Bronchial epithelial cell (primary cell): ENCODE data around the gene CGREF1. TPM values are rescaled to one million over a fixed set of nuclear protein-coding genes. Genes with fewer than 3 reads are reported as not detected.

Source experiments
- DNase-seq: peaks from one replicate; pipeline ENCODE4 v3.0.0-alpha.2; 2010; ENCODE audit warnings: low read depth
- FAIRE-seq: peaks from 2 replicates; lab custom pipeline; 2011; peaks lifted over from hg19 to GRCh38; lab: Jason Lieb, UNC
- H3K27me3 ChIP-seq: 2 replicates; pipeline ENCODE4 v1.5.1; 2011; ENCODE audit warnings: low read length; ENCODE audit not compliant: control insufficient read depth, insufficient read depth
- H3K36me3 ChIP-seq: 2 replicates; pipeline ENCODE4 v1.5.1; 2011; ENCODE audit warnings: low read length; ENCODE audit not compliant: control insufficient read depth, insufficient read depth
- H3K4me3 ChIP-seq: 2 replicates; pipeline ENCODE4 v1.5.1; 2011; ENCODE audit warnings: mild to moderate bottlenecking, low read depth, low read length, control low read depth
- total RNA-seq: library from RNA; depleted of rRNA; stranded (reverse); fragments of >200 nt; gene quantifications from 2 replicates; pipeline ENCODE4 v1.2.1, GENCODE V29; 2014
- TF ChIP-seq, protein P1 (sequence below): IDR thresholded peaks from 2 replicates; pipeline ENCODE4 v1.5.1; 2011; ENCODE audit warnings: mild to moderate bottlenecking, moderate library complexity, low read length, control low read depth, inconsistent platforms; ENCODE audit not compliant: insufficient read depth, severe bottlenecking

The CGREF1 gene
- total RNA-seq, 1 donor from 2014 or later: 0.53 TPM

DNA sequence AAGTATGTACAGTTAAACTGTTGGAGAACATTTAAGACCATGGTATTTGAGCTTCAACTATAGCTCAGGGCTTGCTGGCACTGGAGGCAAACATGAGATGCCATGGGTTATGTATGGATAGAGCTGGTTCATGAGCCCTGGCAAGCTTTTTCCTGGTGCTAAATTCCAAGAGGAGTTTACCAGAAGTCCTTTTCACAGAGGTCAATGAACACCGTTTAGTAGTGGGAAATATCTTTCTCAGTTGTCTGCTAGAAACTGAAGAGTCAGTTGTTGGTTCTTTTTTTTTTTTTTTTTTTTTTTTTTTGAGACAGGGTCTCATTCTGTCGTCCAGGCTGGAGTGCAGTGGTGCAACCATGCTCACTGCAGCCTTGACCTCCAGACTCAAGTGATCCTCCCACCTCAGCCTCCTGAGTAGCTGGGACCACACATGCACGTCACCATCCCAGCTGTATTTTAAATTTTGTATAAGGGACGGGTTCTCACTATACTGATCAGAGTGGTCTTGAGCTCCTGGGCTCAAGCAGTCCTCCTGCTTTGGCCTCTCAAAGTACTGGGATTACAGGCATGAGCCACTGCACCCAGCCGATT, 31.0 kb downstream of the CGREF1 start:
- FAIRE-seq: no peak
- H3K36me3 ChIP-seq: no peaks in the 10 kb centered on the region
- TF ChIP-seq, protein P1, sequence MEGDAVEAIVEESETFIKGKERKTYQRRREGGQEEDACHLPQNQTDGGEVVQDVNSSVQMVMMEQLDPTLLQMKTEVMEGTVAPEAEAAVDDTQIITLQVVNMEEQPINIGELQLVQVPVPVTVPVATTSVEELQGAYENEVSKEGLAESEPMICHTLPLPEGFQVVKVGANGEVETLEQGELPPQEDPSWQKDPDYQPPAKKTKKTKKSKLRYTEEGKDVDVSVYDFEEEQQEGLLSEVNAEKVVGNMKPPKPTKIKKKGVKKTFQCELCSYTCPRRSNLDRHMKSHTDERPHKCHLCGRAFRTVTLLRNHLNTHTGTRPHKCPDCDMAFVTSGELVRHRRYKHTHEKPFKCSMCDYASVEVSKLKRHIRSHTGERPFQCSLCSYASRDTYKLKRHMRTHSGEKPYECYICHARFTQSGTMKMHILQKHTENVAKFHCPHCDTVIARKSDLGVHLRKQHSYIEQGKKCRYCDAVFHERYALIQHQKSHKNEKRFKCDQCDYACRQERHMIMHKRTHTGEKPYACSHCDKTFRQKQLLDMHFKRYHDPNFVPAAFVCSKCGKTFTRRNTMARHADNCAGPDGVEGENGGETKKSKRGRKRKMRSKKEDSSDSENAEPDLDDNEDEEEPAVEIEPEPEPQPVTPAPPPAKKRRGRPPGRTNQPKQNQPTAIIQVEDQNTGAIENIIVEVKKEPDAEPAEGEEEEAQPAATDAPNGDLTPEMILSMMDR: no peak
- no peaks in the 10 kb centered on the region for H3K27me3 ChIP-seq
- DNase-seq: no peak
- no peak overlapping the region for H3K4me3 ChIP-seq

DNA sequence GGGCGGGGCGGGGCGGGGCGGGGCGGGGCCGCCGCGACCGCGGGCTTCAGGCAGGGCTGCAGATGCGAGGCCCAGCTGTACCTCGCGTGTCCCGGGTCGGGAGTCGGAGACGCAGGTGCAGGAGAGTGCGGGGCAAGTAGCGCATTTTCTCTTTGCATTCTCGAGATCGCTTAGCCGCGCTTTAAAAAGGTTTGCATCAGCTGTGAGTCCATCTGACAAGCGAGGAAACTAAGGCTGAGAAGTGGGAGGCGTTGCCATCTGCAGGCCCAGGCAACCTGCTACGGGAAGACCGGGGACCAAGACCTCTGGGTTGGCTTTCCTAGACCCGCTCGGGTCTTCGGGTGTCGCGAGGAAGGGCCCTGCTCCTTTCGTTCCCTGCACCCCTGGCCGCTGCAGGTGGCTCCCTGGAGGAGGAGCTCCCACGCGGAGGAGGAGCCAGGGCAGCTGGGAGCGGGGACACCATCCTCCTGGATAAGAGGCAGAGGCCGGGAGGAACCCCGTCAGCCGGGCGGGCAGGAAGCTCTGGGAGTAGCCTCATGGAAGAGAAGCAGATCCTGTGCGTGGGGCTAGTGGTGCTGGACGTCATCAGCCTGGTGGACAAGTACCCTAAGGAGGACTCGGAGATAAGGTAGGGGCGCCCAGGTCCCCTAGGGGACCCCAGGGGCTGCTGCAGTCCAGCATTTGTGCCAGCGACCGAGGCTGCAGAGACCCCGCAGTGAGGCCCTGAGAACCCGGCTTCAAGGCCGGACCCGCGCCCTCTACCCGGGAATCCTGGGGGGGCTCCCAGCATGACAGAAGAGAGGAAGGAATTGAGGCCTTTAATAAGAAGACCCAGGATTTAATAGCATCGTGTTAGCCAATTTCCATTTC, 32.0 kb downstream of the CGREF1 start, which contains the start of gene KHK:
Gene KHK, plus strand, starts transcription at position 49 of the 870 bp plus-strand sequence. Its CDS starts 488 bp downstream, at position 537.
- peak within 1 kb of the TSS; percentile 64 for H3K4me3 ChIP-seq
- H3K27me3 ChIP-seq: no peaks in the 10 kb centered on the region
- FAIRE-seq: no peak
- peak; percentile 38 for DNase-seq
- TF ChIP-seq, protein P1: no peak
- no peaks in the 10 kb centered on the region for H3K36me3 ChIP-seq

DNA sequence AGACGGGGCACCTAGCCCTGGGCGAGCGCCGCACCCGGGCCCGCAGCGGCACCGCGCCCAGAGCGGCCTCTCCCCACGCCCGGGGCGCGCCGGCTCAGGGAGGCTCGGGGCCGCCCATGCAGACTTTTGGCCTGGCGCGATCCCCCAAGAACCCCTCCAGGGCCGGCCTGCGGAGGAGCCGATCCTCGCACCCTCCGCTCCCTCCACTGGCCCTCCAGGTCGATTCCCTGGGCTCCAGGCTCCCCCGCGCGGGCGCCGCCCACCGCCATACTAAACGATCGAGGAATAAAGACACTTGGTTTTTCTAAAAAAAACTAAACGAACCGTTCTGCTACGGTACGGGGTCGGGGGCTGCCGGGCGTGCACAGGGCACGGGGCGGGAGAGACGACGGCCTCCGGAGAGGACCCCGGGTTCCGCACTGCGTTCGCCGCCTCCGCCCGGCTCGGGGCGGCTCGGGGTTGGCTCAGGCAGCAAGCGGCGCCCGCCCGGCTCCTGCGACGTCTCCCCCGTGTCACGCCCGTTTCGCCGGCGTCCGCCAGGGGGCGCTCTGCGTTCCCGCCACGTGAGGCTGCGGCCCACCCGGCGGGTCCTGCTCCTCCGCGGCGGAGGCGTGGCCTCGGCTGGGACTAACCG, 32.7 kb downstream of the CGREF1 start:
- Histone ChIP-seq H3K4me3 (peak overlapping the region; percentile 64), H3K27me3 (no peaks in the 10 kb centered on the region), H3K36me3 (no peaks in the 10 kb centered on the region)
- DNase-seq: peak; percentile 80
- TF ChIP-seq, protein P1: peak; percentile 88
- FAIRE-seq: no peak

DNA sequence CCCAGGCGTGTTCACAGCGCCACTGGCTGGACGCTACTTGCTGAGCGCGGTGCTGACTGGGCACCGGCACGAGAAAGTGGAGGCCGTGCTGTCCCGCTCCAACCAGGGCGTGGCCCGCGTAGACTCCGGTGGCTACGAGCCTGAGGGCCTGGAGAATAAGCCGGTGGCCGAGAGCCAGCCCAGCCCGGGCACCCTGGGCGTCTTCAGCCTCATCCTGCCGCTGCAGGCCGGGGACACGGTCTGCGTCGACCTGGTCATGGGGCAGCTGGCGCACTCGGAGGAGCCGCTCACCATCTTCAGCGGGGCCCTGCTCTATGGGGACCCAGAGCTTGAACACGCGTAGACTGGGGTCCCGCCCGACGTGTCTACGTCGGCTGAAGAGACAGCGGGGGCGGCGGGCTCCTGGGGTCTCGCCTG, 33.2 kb downstream of the CGREF1 start:
- DNase-seq (peak; percentile 46), FAIRE-seq (no peak)
- Histone ChIP-seq H3K4me3 (peak overlapping the region; percentile 64), H3K27me3 (no peaks in the 10 kb centered on the region), H3K36me3 (no peaks in the 10 kb centered on the region)
- TF ChIP-seq, protein P1: peak; percentile 50

DNA sequence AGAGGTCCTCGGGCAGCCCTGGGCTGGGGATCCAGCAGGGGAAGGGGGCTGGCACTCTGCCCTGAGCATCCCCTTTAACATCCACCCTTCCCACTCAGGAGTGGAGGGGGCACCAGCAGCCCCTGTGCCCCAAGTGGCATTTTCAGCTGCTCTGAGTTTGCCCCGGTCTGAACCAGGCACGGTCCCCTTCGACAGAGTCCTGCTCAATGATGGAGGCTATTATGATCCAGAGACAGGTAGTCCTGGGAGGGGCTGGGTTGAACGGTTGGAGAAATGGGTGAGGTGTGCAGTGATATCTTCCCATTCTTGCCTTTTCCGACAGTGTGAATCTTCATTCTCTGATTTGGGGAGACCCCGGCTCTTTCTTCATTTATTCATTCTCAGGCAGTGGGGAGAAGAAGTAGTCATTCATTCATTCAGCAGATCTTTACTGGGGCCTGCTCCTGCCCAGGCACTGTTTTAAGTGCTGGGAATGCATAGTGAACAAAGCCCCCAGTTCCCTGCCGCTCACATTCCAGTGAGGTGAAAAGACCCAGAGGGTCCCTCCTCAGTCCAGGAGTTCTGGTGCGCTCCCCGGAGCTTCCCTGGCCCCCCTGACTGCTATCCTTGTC, 33.8 kb downstream of the CGREF1 start:
- H3K36me3 ChIP-seq: no peaks in the 10 kb centered on the region
- FAIRE-seq (no peak), DNase-seq (no peak)
- no peaks in the 10 kb centered on the region for H3K27me3 ChIP-seq
- peak overlapping the region; percentile 64 for H3K4me3 ChIP-seq
- TF ChIP-seq, protein P1: no peak
